GM13977 (cell line): Measurements from ENCODE around the gene MYL7.
"Not testable (repeated sequence)": the region's sequence is repeated elsewhere in the genome, so short reads cannot be mapped to it uniquely, and the experiment has no call there.

ENCODE experiments used
- DNase-seq: peaks from one replicate; pipeline ENCODE4 v3.0.0; 2012; ENCODE audit warnings: low spot score
- in situ Hi-C: fragments of 300-500 bp; cut with MboI; formaldehyde crosslinking; loops from one replicate; pipeline ENCODE4 v1.12.0; 2022; ENCODE audit warnings: low sequenced_read_pairs, low pct_unique_long_range_greater_than_20kb, mixed read lengths, inconsistent platforms; ENCODE audit not compliant: unreplicated experiment
- TF ChIP-seq, protein P1 (sequence below): IDR thresholded peaks from 2 replicates; pipeline ENCODE4 v1.5.1; 2012; ENCODE audit warnings: mild to moderate bottlenecking, control low read depth; ENCODE audit not compliant: insufficient read depth; ENCODE audit errors: extremely low read depth, missing control alignments

Gene MYL7

DNA sequence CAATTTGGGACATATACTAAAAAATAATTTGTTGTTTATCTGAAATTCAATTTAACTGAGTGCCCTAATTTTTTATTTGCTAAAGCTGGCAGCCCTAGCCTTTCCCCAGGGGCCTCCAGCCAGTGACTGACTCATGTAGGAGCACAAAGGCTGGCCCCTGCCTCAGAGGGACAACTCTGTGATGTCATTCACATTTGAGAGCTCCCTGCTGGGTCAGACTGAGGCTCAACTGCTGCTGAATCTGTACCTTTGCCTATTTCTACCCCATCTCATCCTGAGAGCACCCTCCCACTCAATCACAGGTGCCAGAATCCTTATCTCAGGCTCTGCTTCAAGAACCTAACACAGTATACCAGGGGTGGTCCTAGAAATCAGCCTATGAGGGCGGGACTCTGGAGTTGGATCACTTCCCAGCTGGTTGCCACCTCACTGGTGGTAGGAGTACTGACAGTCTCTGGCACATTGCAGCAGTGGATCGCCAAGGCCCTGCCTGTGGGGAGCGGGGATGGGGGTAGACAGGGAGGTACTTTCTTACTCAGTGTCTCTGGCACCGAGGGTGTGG is 36.5 kb upstream of the MYL7 start:
- DNase-seq, result no peak
- in situ Hi-C loops, result no loop called here
- TF ChIP-seq, protein P1, sequence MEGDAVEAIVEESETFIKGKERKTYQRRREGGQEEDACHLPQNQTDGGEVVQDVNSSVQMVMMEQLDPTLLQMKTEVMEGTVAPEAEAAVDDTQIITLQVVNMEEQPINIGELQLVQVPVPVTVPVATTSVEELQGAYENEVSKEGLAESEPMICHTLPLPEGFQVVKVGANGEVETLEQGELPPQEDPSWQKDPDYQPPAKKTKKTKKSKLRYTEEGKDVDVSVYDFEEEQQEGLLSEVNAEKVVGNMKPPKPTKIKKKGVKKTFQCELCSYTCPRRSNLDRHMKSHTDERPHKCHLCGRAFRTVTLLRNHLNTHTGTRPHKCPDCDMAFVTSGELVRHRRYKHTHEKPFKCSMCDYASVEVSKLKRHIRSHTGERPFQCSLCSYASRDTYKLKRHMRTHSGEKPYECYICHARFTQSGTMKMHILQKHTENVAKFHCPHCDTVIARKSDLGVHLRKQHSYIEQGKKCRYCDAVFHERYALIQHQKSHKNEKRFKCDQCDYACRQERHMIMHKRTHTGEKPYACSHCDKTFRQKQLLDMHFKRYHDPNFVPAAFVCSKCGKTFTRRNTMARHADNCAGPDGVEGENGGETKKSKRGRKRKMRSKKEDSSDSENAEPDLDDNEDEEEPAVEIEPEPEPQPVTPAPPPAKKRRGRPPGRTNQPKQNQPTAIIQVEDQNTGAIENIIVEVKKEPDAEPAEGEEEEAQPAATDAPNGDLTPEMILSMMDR, result no peak

- TF ChIP-seq, protein P1, result no peak
- in situ Hi-C loops, result no loop called here
- DNase-seq, result no peak
Measured at GRCh38 chr7:44176486-44176885, 35.4 kb upstream of the MYL7 start.

- TF ChIP-seq, protein P1, result no peak
- in situ Hi-C loops, result no loop called here
- no peak for DNase-seq
Measured at GRCh38 chr7:44175730-44176129, 34.6 kb upstream of the MYL7 start.

DNA sequence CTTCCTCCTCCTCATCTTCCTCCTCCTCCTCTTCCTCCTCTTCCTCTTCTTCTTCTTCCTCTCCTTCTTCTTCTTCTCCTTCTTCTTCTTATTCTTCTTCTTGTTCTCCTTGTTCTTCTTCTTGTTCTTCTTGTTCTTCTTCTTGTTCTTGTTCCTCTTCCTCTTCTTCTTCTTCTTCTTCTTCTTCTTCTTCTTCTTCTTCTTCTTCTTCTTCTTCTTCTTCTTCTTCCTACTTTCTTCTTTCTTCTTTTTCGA is 33.5 kb upstream of the MYL7 start:
- DNase-seq, in situ Hi-C loops: not testable (repeated sequence)

- no peak for DNase-seq
- in situ Hi-C loops, result no loop called here
Measured at GRCh38 chr7:44173911-44174693, 33.0 kb upstream of the MYL7 start.

DNA sequence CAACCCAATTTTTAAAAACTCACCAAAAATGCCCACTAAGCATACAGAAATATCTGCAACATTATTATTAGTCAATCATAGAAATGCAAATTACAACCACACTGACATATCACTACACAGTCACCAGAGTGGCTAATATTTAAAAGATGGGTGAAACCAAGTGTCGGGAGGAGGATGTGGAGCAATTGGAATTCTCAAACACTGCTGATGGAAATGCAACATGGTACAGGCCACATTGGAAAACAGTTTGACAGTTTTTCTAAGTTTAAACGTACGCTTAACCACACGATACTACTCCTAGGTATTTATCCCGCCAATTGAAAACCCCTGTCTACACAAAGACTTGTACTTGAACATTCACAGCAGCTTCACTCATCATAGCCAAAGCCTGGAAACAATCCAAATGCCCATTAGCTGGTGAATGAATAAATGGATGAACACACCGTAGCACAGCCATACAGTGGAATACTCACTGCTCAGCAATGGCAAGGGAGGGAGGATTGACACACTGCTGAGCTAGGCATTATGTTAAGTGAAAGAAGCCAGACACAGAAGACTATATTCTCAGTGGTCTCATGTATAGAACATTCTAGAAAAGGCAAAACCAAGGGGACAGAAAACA is 31.8 kb upstream of the MYL7 start:
- in situ Hi-C loops, result no loop called here
- TF ChIP-seq, protein P1, result no peak
- DNase-seq, result no peak

More at GRCh38 chr7:44173911-44174693, 33.0 kb upstream of the MYL7 start:
- TF ChIP-seq, protein P1, result no peak

DNA sequence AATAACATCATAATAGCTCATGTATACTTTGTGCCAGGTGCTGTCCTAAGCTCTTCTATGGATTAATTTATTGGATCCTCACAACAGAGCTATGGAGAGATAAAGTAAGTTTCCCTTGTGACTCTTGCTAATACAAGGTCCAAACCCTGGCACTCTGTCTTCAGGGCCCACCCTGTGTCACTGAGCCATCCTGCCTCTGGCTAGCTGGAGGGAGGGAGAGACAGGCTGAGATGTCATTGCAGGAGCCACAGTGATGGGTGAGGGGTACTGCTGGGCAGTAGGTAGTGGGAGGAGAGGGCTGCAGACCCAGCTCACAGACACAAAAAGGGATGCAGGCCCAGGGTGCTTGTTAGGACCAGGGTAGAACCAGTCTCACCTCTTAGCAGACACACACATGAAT is 31.2 kb upstream of the MYL7 start:
- TF ChIP-seq, protein P1, result no peak
- no peak for DNase-seq
- in situ Hi-C loops, result no loop called here

GRCh38 chr7:44171901-44172300 is 30.8 kb upstream of the MYL7 start:
- DNase-seq, in situ Hi-C loops: not testable (repeated sequence)
